Hepatic stellate cell (primary cell): ENCODE results near the gene SLC35F3.
"Not testable (repeated sequence)": the region's sequence is repeated elsewhere in the genome, so short reads cannot be mapped to it uniquely, and the experiment has no call there.

Experiments used
- DNase-seq: peaks from one replicate; pipeline ENCODE4 v3.0.0; 2011; ENCODE audit warnings: low spot score

The SLC35F3 gene

DNA sequence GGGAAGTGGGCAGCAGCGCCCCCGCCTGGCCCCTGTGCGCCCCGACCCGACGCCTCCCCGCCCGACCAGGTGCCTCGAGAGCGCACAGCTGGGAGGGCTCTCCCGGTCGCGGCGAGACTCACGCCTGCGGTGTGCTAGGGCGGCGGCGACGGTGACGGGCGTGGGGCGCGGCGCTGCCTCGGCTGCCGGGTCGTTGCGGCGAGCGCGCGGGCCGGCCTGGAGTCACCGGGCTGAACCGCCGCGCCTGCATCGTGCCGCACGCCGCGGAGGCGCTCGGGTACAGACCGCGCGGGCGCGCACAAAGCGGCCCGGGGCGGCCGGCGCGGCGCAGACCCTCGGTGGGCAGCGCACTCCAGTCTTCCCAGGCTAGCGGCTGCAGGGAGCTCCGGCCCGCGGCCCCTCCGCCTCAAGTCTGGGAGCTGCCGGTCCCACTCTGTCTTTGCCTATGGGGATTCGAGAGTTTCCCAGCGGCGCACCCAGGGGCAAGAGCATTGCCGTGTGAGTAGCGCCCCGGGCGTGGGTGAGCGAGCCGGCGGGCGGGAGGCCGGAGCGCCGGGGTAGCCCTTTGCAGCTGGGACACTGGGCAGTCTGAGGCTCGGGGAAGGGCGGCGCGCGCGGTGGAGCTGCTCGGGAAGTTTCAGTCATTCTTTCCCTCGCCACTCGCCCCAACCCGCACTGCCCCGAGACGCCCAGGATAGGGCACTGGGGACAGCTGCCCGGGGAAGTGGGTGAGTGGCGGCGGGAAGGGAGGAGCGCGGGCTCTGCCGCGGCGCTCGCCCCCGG is at the start of gene SLC35F3:
Gene SLC35F3 (plus strand): TSS at position 44 of the 783 bp plus-strand sequence.
- no peak for DNase-seq

DNA sequence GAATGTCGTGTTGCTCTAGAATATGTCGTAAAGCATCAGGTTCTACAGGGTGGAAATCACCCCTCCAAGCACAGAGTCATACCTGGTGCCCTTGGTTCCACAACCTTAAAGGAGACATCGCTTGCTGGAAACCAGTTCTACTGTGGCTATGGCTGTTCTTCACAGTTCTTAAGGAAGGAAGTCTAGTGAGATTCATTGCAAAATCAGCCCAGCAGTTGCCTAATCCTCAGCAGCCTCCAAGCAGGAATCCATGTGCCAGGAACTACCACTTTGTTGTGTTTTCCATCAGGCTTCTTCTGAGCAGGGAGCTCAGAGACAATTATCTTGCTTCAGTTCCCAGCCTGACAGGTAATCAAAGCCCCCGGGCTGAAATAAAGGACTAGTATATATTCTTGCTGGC is 45.0 kb upstream of the SLC35F3 start:
- DNase-seq, result no peak

DNA sequence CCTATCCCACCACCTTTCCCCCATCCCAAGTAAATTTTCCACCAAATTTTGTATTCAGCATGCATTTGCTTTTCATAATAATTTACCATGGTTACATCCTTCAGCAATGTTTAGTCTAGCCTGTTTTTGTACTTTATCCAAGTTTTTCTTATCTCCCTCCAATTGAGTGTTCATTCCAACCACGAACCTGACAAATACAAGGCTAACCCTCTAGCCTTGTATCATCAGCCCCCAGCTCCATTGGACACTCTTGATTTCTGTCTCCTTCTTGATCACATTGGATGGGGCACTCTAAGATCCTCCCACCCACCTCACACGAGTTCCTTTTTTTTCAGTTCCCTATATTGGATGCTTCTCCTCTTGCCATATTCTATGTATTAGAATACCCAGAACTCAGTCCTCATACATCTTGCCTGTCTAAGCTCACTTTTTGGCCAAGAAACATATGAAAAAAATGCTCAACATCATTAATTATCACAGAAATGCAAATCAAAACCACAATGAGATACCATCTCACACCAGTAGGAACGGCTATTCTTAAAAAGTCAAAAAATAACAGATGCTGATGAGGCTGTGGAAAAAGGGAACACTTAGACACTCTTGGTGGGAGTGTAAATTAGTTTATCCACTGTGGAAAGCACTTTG is 40.5 kb upstream of the SLC35F3 start:
- no peak for DNase-seq

DNA sequence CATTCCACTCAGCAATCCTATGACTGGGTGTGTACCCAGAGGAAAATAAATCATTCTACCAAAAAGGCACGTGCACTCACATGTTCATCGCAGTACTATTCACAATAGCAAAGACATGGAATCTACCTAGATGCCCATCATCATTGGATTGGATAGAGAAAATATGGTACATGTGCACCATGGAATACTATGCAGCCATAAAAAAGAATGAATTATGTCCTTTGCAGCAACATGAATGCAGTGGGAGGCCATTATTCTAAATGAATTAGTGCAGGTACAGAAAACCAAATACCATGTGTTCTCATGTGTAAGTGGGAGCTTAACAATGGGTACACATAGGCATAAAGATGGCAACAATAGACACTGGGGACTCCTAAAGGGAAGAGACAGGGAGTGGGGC is 39.9 kb upstream of the SLC35F3 start:
- DNase-seq, result no peak

DNA sequence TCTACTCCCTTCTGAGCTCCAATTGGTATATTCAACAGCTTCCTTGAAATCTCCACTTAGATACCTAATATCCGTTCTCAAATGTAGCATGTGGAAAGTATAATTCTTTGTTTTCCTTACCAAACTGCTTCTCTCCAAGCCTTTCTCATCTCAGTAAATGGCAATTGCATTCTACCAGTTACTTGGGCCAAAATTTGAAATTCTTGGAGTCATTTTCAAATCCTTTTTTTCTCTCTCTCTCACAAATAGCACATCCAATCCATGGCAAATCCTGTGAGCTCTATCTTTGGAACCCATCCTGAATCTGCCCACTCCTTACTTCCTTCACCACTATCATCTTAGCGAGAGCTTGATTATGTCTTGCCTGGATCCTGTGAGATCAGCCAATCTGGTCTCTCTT is 39.3 kb upstream of the SLC35F3 start:
- DNase-seq, result no peak

DNA sequence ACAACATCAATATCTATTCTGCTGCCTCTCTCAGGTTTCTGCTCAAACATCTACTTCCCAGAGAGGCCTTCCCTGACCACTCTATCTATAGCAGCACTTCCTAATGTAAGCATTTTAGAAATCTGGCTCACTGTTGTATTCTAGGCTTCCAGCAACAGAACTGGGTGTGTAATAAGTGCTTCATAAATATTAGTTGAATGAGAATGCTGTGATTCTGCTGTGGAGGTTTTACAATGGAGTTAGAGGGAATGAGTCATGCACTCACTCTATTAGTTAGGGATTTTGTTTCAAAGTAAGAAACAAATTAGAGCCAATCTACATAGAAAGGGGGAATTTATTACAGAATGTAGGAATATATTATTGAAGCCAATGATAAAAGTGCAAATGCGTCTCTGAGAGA is 38.6 kb upstream of the SLC35F3 start:
- DNase-seq, result no peak

DNA sequence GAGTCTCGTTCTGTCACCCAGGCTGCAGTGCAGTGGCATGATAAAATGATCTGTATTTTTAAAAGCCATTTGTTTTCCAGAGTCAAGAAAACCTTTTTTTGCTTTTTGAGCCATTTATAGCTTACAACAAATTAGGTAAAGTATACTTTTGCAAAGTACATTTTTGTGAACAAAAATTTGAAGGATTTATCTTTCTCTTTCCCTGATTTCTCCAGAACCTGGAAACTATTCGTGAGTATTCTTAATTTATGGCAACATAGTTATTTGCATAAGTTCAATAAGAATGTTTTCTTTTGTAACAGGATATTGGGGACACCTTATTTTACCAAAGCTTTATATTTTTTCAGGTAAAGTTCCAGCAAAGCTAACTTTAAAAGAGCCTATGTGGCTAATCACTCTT is 37.4 kb upstream of the SLC35F3 start:
- no peak for DNase-seq

DNA sequence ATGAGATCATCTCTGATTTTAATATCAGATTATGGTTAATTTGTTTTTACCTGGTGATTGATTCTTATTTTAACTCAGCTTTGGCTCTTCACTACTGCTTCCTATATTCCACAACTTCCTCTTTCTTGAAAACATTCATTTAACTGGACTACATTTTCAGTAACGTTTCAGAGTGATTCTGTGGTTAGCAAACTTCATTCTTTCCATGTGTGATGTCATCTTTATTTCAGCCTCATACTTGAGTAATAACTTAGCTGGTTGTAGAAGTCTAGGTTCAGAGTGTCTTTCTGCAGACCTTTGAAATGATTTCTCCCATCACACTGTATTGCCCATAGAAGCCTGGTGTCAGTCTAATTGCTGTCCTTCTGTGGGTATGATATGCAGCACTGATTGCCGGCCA is 36.0 kb upstream of the SLC35F3 start:
- DNase-seq, result no peak

DNA sequence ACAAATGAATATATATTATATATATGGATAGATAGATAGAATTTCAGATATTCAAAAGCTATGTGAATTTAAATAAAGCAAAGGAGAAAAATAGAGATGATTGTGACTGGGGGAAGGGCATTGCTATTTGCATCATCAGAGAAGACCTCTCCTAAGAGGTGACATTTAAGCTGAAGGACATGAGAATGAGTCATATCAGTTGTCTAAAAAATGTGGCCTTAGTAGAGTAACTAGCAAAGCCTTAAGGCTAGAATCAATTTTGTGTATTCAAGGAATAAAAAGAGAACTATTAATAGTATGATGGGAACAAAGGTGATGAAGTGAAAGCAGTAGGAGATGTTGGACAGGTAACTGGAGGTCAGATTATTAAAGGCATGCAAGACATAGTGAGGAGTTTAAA is 34.8 kb upstream of the SLC35F3 start:
- DNase-seq, result no peak

DNA sequence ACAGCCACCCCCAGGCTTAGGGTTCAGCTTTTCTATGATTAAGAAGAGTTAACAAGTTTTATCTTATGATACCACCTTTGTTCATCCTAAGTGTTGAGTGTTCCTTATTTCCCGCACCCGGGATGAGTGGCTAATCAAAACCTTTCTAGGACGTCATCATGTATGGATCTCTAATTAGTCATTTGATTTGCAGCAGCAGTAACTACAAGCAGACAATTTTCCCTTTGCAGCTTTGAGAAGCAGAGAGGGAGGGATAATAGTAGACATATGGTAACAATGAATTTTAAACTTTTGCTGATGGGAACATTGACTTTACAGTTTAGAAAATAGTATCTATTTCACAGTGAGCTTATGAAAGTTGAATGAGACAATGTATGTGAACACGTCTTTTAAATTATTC is 30.8 kb upstream of the SLC35F3 start:
- DNase-seq, result no peak

DNA sequence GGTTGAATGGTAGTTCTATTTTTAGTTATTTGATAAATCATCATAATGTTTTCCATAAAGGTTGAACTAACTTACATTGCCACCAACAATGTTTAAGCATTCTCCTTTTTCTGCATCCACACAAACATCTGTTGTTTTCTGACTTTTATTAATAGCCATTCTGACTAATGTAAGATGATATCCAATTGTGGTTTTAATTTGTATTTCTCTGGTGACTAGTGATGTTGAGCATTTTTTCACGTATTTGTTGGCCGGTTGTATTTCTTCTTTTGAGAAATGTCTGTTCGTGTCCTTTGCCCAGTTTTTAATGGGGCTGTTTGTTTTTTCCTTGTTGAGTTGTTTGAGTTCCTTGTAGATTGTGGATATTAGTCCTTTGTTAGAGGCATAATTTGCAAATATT is 24.6 kb upstream of the SLC35F3 start:
- no peak for DNase-seq

DNA sequence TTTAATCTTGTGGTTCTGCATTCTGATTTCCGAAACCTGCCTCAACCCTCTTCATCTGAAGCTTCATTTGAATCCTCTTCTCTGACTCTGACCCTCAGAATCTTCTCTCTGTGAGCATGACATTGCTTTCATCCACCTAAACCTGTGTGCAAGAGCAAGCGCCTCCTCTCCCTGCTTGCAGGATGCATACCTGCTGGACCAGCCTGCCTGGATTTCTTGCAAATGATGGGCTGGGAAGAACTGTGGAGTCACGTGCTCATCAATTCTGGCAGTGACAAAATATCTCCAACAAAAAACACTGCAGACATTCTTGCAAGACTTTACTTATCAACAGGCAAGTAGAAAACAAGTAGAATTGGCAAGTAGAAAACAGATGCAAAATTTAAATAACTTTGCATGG is 20.8 kb upstream of the SLC35F3 start:
- DNase-seq, result no peak

DNA sequence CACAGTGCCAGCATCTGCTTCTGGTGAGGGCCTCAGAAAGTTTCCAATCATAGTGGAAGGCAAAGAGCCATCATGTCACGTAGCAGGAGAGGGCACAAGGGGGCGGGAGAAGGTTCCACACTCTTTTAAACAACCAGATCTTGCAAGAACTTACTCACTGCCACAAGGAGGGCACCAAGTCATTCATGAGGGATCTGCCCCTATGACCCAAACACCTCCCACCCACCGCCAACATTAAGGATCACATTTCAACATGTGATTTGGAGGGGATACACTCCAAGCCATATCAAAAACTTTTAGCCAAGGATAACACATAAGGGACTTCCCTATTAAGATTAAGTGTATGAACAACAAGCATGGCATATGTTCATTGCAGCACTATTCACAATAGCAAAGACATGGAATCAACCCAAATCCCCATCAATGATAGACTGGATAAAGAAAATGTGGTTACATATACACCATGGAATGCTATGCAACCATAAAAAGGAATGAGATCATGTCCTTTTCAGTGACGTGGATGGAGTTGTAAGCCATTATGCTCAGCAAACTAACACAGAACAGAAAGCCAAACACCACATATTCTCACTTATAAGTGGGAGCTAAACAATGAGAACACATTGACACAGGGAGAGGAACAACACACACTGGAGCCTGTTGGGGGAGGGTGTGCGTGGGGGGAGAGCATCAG is 19.9 kb upstream of the SLC35F3 start:
- DNase-seq, result no peak

DNA sequence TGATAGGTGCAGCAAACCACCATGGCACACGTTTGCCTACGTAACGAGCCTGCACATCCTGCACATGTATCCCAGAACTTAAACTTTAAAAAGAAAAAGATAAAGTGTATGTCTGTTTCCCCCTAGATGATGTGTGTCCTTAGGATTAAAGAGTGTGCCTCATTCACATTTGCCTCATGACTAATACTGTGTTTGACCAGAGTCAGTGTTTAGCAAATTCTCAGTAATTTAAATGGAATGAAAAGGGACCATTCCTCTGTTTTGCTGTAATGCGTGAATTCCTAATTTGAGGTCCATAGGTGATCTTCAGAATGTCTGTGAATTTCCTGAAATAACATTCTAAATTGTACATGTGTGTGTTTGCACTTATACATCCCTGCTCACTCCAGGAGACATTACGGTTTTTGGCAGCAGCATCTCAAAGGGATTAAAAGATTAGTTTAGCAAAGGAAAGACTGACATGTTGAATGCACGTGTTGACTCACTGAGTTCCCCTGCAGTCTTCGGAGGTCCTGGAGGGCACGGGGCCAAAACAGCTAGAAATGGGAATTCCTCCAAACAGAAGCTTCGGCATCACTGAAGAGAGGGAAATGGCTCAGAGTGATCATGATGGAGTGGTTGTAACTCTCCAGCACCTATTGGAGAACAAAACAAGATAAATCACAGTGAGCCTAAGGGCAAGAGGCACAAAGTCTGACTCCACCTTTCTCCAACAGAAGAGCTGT is 19.1 kb upstream of the SLC35F3 start:
- no peak for DNase-seq

DNA sequence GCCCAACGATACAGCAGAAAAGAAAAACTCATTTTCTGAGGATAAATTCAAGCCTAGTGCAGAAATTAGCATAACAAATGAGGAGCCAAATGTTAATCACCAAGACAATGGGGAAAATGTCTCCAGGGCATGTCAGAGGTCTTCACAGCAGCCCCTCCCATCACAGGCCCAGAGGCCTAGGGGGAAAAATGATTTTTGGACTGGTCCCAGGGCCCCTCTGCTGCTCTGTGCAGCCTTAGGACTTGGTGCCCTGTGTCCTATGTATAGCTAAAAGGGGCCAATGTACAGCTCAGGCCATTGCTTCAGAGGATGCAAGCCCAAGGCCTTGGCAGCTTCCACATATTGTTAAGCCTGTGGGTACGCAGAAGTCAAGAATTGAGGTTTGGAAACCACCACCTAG is 13.3 kb upstream of the SLC35F3 start:
- not testable (repeated sequence) for DNase-seq

DNA sequence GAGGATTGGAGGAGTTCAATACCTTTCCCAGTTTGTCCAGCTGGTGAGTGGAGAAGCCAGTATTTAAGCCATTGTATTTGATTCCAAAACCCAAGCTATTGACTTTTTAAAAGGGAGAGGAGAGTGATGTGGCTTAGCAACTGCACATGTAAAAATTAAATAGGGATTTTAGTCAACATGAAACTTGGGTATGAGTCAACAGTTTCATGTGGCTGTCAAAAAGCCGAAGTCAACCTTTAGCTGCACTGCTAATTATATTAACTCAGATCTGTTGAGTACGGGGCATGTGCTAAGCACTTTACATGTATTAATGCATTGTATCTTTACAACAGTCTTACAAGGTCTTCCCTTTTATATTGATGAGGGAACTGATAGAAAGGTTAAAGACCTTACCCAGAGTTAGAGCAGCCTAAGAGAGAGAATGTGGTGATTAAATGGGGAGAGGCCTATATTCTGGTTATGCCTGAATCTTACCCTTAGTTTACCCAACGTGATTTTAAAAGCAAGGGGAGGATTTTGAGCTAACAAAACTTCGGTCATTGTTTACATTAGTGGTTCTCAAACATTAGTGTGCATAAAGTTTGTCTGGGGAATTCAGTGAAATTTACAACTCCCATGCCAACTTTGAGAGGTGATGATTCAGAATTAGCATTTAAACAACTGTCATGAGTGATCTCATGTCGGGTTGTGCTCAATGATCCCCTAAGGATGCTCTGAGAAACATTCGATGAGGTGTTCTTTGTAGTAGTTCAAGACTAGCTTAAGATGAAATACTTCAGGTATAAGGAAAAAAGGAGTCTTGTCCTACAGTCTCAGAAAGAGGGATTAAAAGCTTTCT is 6.9 kb upstream of the SLC35F3 start:
- DNase-seq, result no peak

DNA sequence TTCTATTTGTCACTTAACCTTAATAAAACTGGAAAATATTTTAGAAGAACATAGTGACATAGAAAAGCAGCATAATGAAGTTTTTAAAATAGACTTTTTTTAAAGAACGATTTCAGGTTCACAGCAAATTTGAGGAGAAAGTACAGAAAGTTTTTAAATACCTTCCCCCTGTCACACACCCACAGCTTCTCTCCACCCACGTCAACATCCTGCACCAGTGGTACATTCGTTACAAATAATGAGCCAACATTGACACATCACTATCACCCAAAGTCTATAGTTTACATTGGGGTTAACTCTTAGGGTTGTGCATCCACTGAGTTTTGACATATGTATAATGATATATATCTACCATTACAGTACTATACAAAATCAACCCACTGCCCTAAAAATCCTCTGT is 3.0 kb upstream of the SLC35F3 start:
- DNase-seq, result no peak

DNA sequence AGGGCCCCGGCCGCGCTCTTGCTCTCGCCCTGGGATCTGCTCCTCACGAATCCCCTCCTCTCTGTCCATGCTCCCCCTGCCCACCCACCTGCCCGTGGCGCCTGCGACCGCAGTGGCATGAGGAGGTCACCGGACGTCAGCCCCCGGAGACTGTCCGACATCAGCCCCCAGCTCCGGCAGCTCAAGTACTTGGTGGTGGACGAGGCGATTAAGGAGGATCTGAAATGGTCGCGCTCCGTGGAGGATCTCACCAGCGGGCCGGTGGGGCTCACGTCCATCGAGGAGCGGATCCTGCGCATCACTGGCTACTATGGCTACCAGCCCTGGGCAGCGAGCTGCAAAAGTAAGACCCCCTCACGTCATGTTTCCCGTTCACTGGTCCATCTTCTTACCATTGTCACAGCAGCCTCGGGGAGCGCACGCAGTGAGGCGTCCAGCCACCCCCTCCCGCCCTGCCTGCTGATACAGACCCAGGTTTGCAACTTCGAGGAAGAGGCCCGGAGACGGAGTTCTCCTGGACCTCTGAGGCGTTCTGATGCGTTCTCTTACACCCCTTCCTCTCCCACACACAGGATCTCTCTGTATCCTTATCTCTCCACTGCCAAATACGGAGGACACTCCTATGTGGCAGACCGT is 1.1 kb downstream of the SLC35F3 start:
- DNase-seq, result no peak

DNA sequence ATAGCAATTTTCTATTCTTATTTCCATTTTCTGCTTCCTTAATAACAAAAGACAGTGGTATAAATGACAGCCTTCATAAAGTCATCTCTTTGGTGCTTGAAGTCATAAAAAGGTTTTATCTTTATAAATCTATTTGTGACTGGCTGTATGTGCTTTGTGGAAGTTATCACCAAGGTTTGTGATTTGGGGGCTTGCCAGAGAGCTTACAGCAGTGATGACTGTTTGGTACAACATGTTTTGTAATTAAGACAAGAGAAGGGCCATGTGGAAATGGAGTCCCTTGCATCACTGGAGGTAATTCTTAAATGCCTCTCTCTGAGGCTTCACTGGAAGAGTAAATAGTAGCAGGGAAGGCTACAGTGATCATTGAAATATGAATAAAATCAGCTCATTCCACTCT is 2.7 kb downstream of the SLC35F3 start:
- DNase-seq, result no peak

DNA sequence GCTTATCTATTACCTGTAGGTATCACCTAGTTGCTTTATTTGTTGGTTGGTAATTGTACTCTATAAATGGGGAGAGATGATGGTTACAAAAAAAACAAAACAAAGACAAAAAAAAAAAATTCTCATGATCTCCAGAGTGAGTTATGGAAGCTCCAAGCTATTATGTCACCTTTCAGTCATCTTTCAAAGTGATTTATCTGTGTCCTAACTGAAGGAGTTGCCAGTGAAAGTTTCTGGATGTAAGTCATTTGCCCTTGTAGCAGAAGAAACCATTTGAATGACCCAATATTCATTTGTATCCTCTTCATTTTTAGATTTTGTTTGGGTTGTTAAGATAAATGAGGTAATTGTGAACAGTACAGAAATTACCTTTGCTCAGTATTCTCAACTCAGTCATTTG is 3.6 kb downstream of the SLC35F3 start:
- DNase-seq, result no peak

DNA sequence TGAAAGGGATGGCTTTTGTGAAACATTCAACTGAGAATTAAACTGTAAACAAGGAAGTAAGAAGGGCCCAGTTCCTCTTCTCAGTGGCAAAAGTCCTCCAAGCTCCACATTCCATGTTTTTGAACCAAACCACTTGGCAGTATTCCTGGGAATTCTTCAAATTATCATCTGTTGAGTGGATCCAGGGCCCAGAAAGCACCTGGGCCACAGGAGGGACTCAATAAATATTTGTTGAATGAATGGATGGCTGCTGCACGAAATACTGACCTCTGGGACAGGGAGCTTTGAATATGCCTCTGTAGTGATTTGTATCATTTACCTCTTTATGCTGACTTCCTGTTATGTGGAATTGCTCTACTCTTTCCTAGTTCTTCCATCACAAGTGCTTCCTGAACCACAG is 4.7 kb downstream of the SLC35F3 start:
- DNase-seq, result no peak
